Breast epithelium (tissue), 3 donors: ENCODE results near the gene CCSAP.

Experiments used
- POLR2A ChIP-seq: fragments of 450-650 bp; IDR thresholded peaks from one replicate; pipeline ENCODE4 v1.6.1; 2016; ENCODE audit warnings: antibody characterized with exemption, mild to moderate bottlenecking, moderate library complexity
- TF ChIP-seq, protein P1 (sequence below), 3 donors: fragments of 450-650 bp; IDR thresholded peaks; one replicate each; pipeline ENCODE4 v1.5.1; 2016 to 2017; ENCODE audit warnings: antibody characterized with exemption in 3 of 3, mild to moderate bottlenecking in 3 of 3, moderate library complexity in 3 of 3

DNA sequence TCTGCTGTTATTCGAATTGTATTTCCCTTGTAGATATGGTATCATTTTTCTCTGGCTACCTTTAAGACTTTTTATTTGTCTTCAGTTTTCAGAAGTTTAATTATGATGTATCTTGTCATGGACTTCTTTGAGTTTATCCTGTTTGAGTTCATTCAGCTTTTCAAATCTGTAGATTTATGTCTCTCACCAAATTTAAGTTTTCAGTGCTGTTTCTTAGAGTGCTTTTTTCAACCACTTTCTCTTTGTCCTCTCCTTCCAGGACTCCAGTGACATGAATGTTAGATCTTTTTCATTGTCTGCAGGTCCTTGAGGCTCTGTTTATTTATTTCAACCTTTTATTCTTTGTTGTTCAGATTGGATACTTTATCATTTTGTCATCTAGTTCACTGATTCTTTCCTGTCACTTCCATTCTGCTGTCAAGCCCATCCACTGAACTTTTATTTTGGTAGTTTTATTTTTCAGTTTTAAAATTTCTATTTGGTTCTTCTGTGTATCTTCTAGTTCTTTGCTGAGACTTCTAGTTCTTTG is 60.5 kb downstream of the CCSAP start:
- TF ChIP-seq, protein P1, sequence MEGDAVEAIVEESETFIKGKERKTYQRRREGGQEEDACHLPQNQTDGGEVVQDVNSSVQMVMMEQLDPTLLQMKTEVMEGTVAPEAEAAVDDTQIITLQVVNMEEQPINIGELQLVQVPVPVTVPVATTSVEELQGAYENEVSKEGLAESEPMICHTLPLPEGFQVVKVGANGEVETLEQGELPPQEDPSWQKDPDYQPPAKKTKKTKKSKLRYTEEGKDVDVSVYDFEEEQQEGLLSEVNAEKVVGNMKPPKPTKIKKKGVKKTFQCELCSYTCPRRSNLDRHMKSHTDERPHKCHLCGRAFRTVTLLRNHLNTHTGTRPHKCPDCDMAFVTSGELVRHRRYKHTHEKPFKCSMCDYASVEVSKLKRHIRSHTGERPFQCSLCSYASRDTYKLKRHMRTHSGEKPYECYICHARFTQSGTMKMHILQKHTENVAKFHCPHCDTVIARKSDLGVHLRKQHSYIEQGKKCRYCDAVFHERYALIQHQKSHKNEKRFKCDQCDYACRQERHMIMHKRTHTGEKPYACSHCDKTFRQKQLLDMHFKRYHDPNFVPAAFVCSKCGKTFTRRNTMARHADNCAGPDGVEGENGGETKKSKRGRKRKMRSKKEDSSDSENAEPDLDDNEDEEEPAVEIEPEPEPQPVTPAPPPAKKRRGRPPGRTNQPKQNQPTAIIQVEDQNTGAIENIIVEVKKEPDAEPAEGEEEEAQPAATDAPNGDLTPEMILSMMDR (IDR thresholded peaks at IDR 0.05): no peak
- no peak for TF ChIP-seq POLR2A
